Endodermal cell (in vitro differentiated cells): Measurements from ENCODE around the gene MACROD2. TPM values are rescaled to one million over a fixed set of nuclear protein-coding genes. Genes with fewer than 3 reads are reported as not detected.

Experiments used
- DNase-seq: peaks from one replicate; pipeline ENCODE4 v3.0.0-alpha.2; 2017
- H3K27ac ChIP-seq: 2 replicates; pipeline ENCODE4 v1.5.1; 2013; ENCODE audit warnings: mild to moderate bottlenecking, low read depth, low read length, moderate library complexity
- H3K27me3 ChIP-seq: 2 replicates; pipeline ENCODE4 v1.6.1; 2013; ENCODE audit warnings: mild to moderate bottlenecking, low read length, moderate library complexity; ENCODE audit not compliant: insufficient read depth, control insufficient read depth, poor library complexity, severe bottlenecking
- H3K36me3 ChIP-seq: 2 replicates; pipeline ENCODE4 v1.7.0; 2013; ENCODE audit warnings: mild to moderate bottlenecking, low read length, moderate library complexity; ENCODE audit not compliant: control insufficient read depth, insufficient read depth
- H3K4me1 ChIP-seq: one replicate; pipeline ENCODE4 v1.7.0; 2013; ENCODE audit warnings: low read length; ENCODE audit not compliant: control insufficient read depth, insufficient read depth
- H3K4me3 ChIP-seq: 2 replicates; pipeline ENCODE4 v1.5.1; 2013; ENCODE audit warnings: mild to moderate bottlenecking, low read length, moderate library complexity
- H3K9ac ChIP-seq: 2 replicates; pipeline ENCODE4 v1.6.1; 2013; ENCODE audit warnings: mild to moderate bottlenecking, low read length, moderate library complexity; ENCODE audit not compliant: poor library complexity, severe bottlenecking; ENCODE audit errors: extremely low read depth
- H3K9me3 ChIP-seq: 2 replicates; pipeline ENCODE4 v1.6.1; 2013; ENCODE audit warnings: mild to moderate bottlenecking, low read length, moderate library complexity; ENCODE audit not compliant: control insufficient read depth
- H3K27ac Mint-ChIP-seq: 2 replicates; pipeline ENCODE4 v1.8.0; 2020; ENCODE audit warnings: mixed read lengths
- H3K27me3 Mint-ChIP-seq: 2 replicates; pipeline ENCODE4 v1.8.0; 2021; ENCODE audit warnings: mild to moderate bottlenecking, mixed read lengths; ENCODE audit not compliant: insufficient read depth
- H3K36me3 Mint-ChIP-seq: 2 replicates; pipeline ENCODE4 v1.8.0; 2020; ENCODE audit warnings: low read depth, mixed read lengths
- H3K4me1 Mint-ChIP-seq: 2 replicates; pipeline ENCODE4 v1.8.0; 2020; ENCODE audit warnings: mixed read lengths
- H3K4me3 Mint-ChIP-seq: 2 replicates; pipeline ENCODE4 v1.8.0; 2020; ENCODE audit warnings: mild to moderate bottlenecking, moderate library complexity, mixed read lengths
- H3K9me3 Mint-ChIP-seq: 2 replicates; pipeline ENCODE4 v1.8.0; 2020; ENCODE audit warnings: mild to moderate bottlenecking, mixed read lengths
- WGBS, 2 experiments: methylation state at CpG; one replicate each; pipeline versions ENCODE4 v1.1.5 to v1.1.7; 2013; ENCODE audit warnings: missing lambda C conversion rate in 2 of 2, mixed read lengths in 1 of 2; ENCODE audit not compliant: insufficient coverage in 1 of 2, insufficient read length in 1 of 2; 5-methylcytosine and 5-hydroxymethylcytosine counted together
- total RNA-seq, 2 donors: library from RNA; stranded (reverse); fragmentation: NEBNext Ultra II Directional in 1 of 2; extraction: Animal tissue kit (Norgen Biotek cat#: 25700) in 1 of 2; gene quantifications; 2 replicates in 1 of 2; 3 replicates in 1 of 2; pipeline ENCODE4 v1.2.1, GENCODE V29; 2021
- TF ChIP-seq, protein P1 (sequence below): fragments of 200-600 bp; sonication (generic); conservative IDR thresholded peaks from 2 replicates; pipeline ENCODE4 v1.5.0; 2021; ENCODE audit warnings: antibody characterized with exemption, mild to moderate bottlenecking

MACROD2 gene
- total RNA-seq, 2 donors from 2014 or later, result 2.3 to 4.8 TPM

DNA sequence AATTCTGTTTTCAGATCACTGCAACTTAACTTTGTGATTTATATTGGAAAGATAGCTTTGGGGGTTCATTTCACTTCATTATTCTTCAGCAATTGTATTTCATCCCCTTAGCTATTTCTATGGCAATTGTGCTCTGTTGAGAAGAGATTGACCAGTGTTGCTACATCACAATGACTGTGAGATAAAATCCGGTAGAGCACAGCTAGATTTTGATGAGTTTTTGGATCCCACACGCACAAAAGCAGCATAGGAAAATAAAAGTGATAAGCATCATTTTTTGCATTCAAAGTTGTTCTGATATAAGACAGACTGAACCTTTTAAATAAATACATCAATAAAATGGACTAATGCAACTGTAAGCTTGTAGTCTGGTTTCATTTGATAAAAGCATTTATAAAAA lies 1843.2 kb downstream of the MACROD2 start:
- no peaks in the 10 kb centered on the region for H3K9me3 ChIP-seq
- no peaks in the 10 kb centered on the region for H3K36me3 ChIP-seq
- no peak overlapping the region for H3K4me3 ChIP-seq
- H3K4me1 Mint-ChIP-seq, result peaks cover 10% of the 10 kb centered on the region
- H3K4me3 Mint-ChIP-seq, result no peak overlapping the region
- H3K9me3 Mint-ChIP-seq, result peaks cover 5% of the 10 kb centered on the region
- no peak overlapping the region for H3K27ac Mint-ChIP-seq
- H3K36me3 Mint-ChIP-seq, result no peaks in the 10 kb centered on the region
- no peak for DNase-seq
- H3K4me1 ChIP-seq, result no peaks in the 10 kb centered on the region
- no peaks in the 10 kb centered on the region for H3K27me3 Mint-ChIP-seq
- no peak overlapping the region for H3K9ac ChIP-seq
- WGBS, 2 experiments, result 92 to 100% methylated on average over 1 to 2 of the region's 2 CpGs
- no peak overlapping the region for H3K27ac ChIP-seq
- TF ChIP-seq, protein P1, sequence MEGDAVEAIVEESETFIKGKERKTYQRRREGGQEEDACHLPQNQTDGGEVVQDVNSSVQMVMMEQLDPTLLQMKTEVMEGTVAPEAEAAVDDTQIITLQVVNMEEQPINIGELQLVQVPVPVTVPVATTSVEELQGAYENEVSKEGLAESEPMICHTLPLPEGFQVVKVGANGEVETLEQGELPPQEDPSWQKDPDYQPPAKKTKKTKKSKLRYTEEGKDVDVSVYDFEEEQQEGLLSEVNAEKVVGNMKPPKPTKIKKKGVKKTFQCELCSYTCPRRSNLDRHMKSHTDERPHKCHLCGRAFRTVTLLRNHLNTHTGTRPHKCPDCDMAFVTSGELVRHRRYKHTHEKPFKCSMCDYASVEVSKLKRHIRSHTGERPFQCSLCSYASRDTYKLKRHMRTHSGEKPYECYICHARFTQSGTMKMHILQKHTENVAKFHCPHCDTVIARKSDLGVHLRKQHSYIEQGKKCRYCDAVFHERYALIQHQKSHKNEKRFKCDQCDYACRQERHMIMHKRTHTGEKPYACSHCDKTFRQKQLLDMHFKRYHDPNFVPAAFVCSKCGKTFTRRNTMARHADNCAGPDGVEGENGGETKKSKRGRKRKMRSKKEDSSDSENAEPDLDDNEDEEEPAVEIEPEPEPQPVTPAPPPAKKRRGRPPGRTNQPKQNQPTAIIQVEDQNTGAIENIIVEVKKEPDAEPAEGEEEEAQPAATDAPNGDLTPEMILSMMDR, result no peak
- H3K27me3 ChIP-seq, result no peaks in the 10 kb centered on the region

DNA sequence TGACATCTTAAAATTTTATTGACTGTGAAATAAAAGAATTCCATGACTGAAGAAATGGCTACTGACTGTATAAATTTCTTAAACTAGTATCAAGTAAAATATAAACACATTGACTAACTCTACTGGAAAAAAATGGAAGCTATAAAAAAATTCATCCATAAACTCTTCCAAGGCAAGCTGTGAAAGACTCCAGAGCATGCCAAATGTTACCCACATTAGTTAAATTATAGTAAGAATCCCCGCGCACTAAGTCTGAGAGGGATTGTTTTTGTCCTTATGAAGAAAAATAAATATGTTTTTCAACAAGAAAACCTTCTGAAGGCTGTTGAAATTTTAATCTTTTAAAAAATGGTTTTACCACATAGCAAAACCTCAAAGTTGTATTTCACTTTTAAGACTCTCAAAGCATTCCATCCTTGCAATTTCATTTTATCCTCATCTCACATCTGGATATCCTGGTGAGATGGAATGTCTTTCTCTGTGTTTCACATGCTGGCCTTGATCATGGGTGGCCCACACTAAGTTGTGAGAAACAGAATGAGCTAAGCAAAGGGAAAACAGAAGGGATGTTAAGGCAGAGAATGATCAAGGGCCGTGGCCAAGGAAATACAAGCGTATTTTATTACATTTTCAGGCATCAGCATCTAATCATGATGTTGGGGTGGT lies 1845.5 kb downstream of the MACROD2 start:
- no peak overlapping the region for H3K27ac ChIP-seq
- Mint-ChIP-seq H3K27me3 (no peaks in the 10 kb centered on the region), H3K36me3 (no peaks in the 10 kb centered on the region), H3K27ac (no peak overlapping the region), H3K4me1 (peaks cover 5% of the 10 kb centered on the region), H3K4me3 (no peak overlapping the region), H3K9me3 (peaks cover 5% of the 10 kb centered on the region)
- DNase-seq, result no peak
- WGBS, 2 experiments, result 59% methylated on average over 3 of the region's 4 CpGs; no CpG with 5 or more reads in 1 of the 2 experiments
- H3K4me1 ChIP-seq, result no peaks in the 10 kb centered on the region
- TF ChIP-seq, protein P1, result no peak
- no peaks in the 10 kb centered on the region for H3K27me3 ChIP-seq
- no peak overlapping the region for H3K9ac ChIP-seq
- H3K4me3 ChIP-seq, result no peak overlapping the region
- no peaks in the 10 kb centered on the region for H3K36me3 ChIP-seq
- no peaks in the 10 kb centered on the region for H3K9me3 ChIP-seq

DNA sequence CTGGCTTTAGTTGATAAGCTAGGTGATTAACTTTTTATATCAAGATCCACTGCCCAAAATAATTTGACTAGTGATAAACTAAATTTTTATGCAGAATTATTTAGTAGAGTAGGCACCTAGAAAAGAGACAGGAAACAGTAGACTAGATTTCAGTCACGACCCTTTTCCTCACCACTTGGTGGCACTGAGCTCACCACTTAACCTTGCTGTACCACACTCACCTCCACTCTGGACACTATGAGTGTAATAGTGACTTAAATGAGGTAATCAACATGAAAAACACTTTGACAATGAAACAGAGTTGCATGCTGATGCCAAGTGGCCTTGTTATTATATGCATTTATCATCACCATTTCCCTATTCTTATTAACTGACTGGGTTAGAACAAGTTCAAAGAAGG lies 1847.6 kb downstream of the MACROD2 start:
- H3K4me1 Mint-ChIP-seq, result no peaks in the 10 kb centered on the region
- no CpG with 5 or more reads among the region's 1 CpG for WGBS, 2 experiments
- H3K9ac ChIP-seq, result no peak overlapping the region
- H3K4me3 ChIP-seq, result no peak overlapping the region
- H3K27me3 ChIP-seq, result no peaks in the 10 kb centered on the region
- TF ChIP-seq, protein P1, result peak; percentile 59
- no peaks in the 10 kb centered on the region for H3K27me3 Mint-ChIP-seq
- H3K36me3 Mint-ChIP-seq, result no peaks in the 10 kb centered on the region
- no peak overlapping the region for H3K4me3 Mint-ChIP-seq
- no peaks in the 10 kb centered on the region for H3K36me3 ChIP-seq
- H3K27ac ChIP-seq, result no peak overlapping the region
- no peaks in the 10 kb centered on the region for H3K9me3 ChIP-seq
- peaks cover 5% of the 10 kb centered on the region for H3K9me3 Mint-ChIP-seq
- H3K4me1 ChIP-seq, result no peaks in the 10 kb centered on the region
- no peak for DNase-seq
- H3K27ac Mint-ChIP-seq, result no peak overlapping the region
